Type B pancreatic cell (in vitro differentiated cells): ENCODE measurements around the gene NUP107. TPM values are rescaled to one million over a fixed set of nuclear protein-coding genes. Genes with fewer than 3 reads are reported as not detected.

Source experiments
- DNase-seq: peaks from one replicate; pipeline ENCODE4 v3.0.0; 2021; ENCODE audit warnings: mixed read lengths; ENCODE audit not compliant: unreplicated experiment; ENCODE audit errors: extremely low spot score
- H3K27ac Mint-ChIP-seq: 2 replicates; pipeline ENCODE4 v1.8.0; 2021; ENCODE audit warnings: mild to moderate bottlenecking, mixed read lengths
- H3K27me3 Mint-ChIP-seq: 2 replicates; pipeline ENCODE4 v1.8.0; 2021; ENCODE audit warnings: mixed read lengths
- H3K36me3 Mint-ChIP-seq: 2 replicates; pipeline ENCODE4 v1.8.0; 2021; ENCODE audit warnings: mixed read lengths
- H3K4me1 Mint-ChIP-seq: one replicate; pipeline ENCODE4 v1.8.0; 2021; ENCODE audit warnings: mixed read lengths; ENCODE audit not compliant: unreplicated experiment
- H3K4me3 Mint-ChIP-seq: 2 replicates; pipeline ENCODE4 v1.8.0; 2021; ENCODE audit warnings: mild to moderate bottlenecking, mixed read lengths
- H3K9me3 Mint-ChIP-seq: 2 replicates; pipeline ENCODE4 v1.8.0; 2021; ENCODE audit warnings: mixed read lengths
- total RNA-seq: library from RNA; stranded (reverse); gene quantifications from 2 replicates; pipeline ENCODE4 v1.2.1, GENCODE V29; 2021; ENCODE audit warnings: low replicate concordance
- TF ChIP-seq, protein P1 (sequence below): fragments of 200-600 bp; sonication (generic); conservative IDR thresholded peaks from 2 replicates; pipeline ENCODE4 v1.5.0; 2021; ENCODE audit warnings: antibody characterized with exemption, mild to moderate bottlenecking

Gene NUP107
- total RNA-seq, 1 donor from 2014 or later: 80.2 TPM

GRCh38 chr12:68745376-68745903 is 58.7 kb downstream of the NUP107 start:
- H3K9me3 Mint-ChIP-seq: no peaks in the 10 kb centered on the region
- no peak for DNase-seq
- peak overlapping the region; percentile 89 for H3K27ac Mint-ChIP-seq
- H3K4me1 Mint-ChIP-seq: peaks cover 17% of the 10 kb centered on the region
- peak overlapping the region; percentile 99 for H3K4me3 Mint-ChIP-seq
- peaks cover 6% of the 10 kb centered on the region for H3K36me3 Mint-ChIP-seq
- no peaks in the 10 kb centered on the region for H3K27me3 Mint-ChIP-seq
- TF ChIP-seq, protein P1, sequence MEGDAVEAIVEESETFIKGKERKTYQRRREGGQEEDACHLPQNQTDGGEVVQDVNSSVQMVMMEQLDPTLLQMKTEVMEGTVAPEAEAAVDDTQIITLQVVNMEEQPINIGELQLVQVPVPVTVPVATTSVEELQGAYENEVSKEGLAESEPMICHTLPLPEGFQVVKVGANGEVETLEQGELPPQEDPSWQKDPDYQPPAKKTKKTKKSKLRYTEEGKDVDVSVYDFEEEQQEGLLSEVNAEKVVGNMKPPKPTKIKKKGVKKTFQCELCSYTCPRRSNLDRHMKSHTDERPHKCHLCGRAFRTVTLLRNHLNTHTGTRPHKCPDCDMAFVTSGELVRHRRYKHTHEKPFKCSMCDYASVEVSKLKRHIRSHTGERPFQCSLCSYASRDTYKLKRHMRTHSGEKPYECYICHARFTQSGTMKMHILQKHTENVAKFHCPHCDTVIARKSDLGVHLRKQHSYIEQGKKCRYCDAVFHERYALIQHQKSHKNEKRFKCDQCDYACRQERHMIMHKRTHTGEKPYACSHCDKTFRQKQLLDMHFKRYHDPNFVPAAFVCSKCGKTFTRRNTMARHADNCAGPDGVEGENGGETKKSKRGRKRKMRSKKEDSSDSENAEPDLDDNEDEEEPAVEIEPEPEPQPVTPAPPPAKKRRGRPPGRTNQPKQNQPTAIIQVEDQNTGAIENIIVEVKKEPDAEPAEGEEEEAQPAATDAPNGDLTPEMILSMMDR: no peak

GRCh38 chr12:68745904-68746571 is 59.3 kb downstream of the NUP107 start, which contains the start of gene SLC35E3:
TSS of gene SLC35E3 (plus strand) at chr12:68746176. CDS start at chr12:68746378, 202 bp downstream.
- H3K36me3 Mint-ChIP-seq: peaks cover 6% of the 10 kb centered on the region
- DNase-seq: peak; percentile 92
- H3K9me3 Mint-ChIP-seq: no peaks in the 10 kb centered on the region
- TF ChIP-seq, protein P1: no peak
- H3K27me3 Mint-ChIP-seq: no peaks in the 10 kb centered on the region
- H3K4me1 Mint-ChIP-seq: peaks cover 17% of the 10 kb centered on the region
- H3K27ac Mint-ChIP-seq: peak within 1 kb of the TSS; percentile 89
- H3K4me3 Mint-ChIP-seq: peak within 1 kb of the TSS; percentile 99

GRCh38 chr12:68746572-68747180 is 59.9 kb downstream of the NUP107 start:
- no peaks in the 10 kb centered on the region for H3K9me3 Mint-ChIP-seq

DNA sequence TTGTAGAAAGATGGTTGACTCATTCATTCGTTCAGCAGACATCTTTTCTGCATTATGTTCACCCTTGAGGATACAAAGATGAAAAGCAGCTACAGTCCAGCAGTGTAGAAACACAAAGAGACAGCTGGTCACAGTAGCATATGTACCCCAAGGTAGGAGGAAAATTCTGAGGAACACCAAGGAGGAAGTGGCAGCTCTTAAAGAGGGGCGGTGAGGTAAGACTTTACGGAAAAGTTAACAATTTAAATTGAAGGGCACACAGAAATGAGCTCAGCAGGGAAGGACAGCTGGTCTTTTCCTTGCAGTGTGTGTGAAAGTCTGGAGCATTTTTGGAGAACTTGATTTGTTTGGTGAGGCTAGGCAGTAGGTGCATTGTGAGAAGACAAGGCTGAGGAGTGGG is 62.7 kb downstream of the NUP107 start:
- no peak for DNase-seq
- Mint-ChIP-seq H3K36me3 (peaks cover 14% of the 10 kb centered on the region), H3K4me1 (peaks cover 17% of the 10 kb centered on the region), H3K9me3 (no peaks in the 10 kb centered on the region), H3K4me3 (no peak overlapping the region), H3K27ac (no peak overlapping the region), H3K27me3 (no peaks in the 10 kb centered on the region)
- TF ChIP-seq, protein P1: no peak

More at GRCh38 chr12:68746572-68747180, 59.9 kb downstream of the NUP107 start:
- Mint-ChIP-seq H3K4me1 (peaks cover 17% of the 10 kb centered on the region), H3K36me3 (peaks cover 6% of the 10 kb centered on the region), H3K27ac (peak overlapping the region; percentile 89), H3K27me3 (no peaks in the 10 kb centered on the region), H3K4me3 (peak overlapping the region; percentile 99)
- no peak for DNase-seq
- TF ChIP-seq, protein P1: no peak

DNA sequence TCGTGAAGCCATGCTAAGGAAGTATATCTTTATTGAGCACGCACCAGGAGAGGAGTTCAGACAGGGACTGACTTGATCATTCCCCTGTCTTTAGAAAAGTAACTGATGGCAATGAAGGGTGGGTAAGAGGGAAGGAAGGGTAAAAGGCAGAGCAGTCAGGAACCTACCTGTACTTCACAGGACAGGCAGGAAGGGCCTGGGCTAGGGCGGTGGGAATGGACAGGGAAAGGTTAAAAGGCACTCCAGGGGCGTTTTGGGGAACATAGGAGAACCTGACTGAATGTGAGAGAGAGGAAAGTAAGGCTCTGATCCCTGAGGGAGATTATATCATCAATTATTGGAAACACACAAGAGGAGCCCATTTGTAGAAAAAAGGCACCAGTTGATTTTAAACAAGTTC is 63.1 kb downstream of the NUP107 start:
- Mint-ChIP-seq H3K4me1 (peaks cover 17% of the 10 kb centered on the region), H3K36me3 (peaks cover 16% of the 10 kb centered on the region), H3K9me3 (no peaks in the 10 kb centered on the region), H3K4me3 (no peak overlapping the region), H3K27ac (no peak overlapping the region), H3K27me3 (no peaks in the 10 kb centered on the region)
- TF ChIP-seq, protein P1: no peak
- DNase-seq: no peak
